ENCODE data around the gene KIAA1210. TPM values are rescaled to one million over a fixed set of nuclear protein-coding genes. Genes with fewer than 3 reads are reported as not detected.

The KIAA1210 gene
- total RNA-seq, 2 donors from 2014 or later = not detected

- no peak for ATAC-seq (ENCODE audit: insufficient number of reproducible peaks, low FRiP score, low read depth)
- H3K27me3 ChIP-seq (replicated peaks; ENCODE audit: insufficient read depth) = no peaks in the 10 kb centered on the region
- no peak overlapping the region for H3K4me3 ChIP-seq
- no peak overlapping the region for H3K27ac ChIP-seq
- no peaks in the 10 kb centered on the region for H3K9me3 ChIP-seq
- TF ChIP-seq, protein P1, sequence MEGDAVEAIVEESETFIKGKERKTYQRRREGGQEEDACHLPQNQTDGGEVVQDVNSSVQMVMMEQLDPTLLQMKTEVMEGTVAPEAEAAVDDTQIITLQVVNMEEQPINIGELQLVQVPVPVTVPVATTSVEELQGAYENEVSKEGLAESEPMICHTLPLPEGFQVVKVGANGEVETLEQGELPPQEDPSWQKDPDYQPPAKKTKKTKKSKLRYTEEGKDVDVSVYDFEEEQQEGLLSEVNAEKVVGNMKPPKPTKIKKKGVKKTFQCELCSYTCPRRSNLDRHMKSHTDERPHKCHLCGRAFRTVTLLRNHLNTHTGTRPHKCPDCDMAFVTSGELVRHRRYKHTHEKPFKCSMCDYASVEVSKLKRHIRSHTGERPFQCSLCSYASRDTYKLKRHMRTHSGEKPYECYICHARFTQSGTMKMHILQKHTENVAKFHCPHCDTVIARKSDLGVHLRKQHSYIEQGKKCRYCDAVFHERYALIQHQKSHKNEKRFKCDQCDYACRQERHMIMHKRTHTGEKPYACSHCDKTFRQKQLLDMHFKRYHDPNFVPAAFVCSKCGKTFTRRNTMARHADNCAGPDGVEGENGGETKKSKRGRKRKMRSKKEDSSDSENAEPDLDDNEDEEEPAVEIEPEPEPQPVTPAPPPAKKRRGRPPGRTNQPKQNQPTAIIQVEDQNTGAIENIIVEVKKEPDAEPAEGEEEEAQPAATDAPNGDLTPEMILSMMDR (IDR thresholded peaks at IDR 0.05) = no peak
- no peaks in the 10 kb centered on the region for H3K36me3 ChIP-seq
- H3K4me1 ChIP-seq (ENCODE audit: control insufficient read depth in 1 of 2, low read depth in 2 of 2) = no peaks in the 10 kb centered on the region
- no peak for DNase-seq (ENCODE audit: low spot score)
These were observed 17.6 kb upstream of the KIAA1210 start for GRCh38 chrX:119145241-119145653.

- H3K4me3 ChIP-seq = no peak overlapping the region
- TF ChIP-seq, protein P1 (IDR thresholded peaks at IDR 0.05) = no peak
- DNase-seq (ENCODE audit: low spot score) (no peak), ATAC-seq (ENCODE audit: insufficient number of reproducible peaks, low FRiP score, low read depth) (no peak)
- H3K36me3 ChIP-seq = no peaks in the 10 kb centered on the region
- H3K27ac ChIP-seq = no peak overlapping the region
- no peaks in the 10 kb centered on the region for H3K9me3 ChIP-seq
- no peaks in the 10 kb centered on the region for H3K4me1 ChIP-seq (ENCODE audit: control insufficient read depth in 1 of 2, low read depth in 2 of 2)
- H3K27me3 ChIP-seq (replicated peaks; ENCODE audit: insufficient read depth) = no peaks in the 10 kb centered on the region
These were observed 6.9 kb upstream of the KIAA1210 start for GRCh38 chrX:119134466-119134865.

GRCh38 chrX:119132961-119133360 lies 5.3 kb upstream of the KIAA1210 start:
- Histone ChIP-seq H3K27ac (no peak overlapping the region), H3K9me3 (no peaks in the 10 kb centered on the region), H3K27me3 (replicated peaks; ENCODE audit: insufficient read depth) (no peaks in the 10 kb centered on the region), H3K4me1 (ENCODE audit: control insufficient read depth in 1 of 2, low read depth in 2 of 2) (no peaks in the 10 kb centered on the region), H3K4me3 (no peak overlapping the region), H3K36me3 (no peaks in the 10 kb centered on the region)
- ATAC-seq (ENCODE audit: insufficient number of reproducible peaks, low FRiP score, low read depth) = no peak
- no peak for DNase-seq (ENCODE audit: low spot score)
- TF ChIP-seq, protein P1 (IDR thresholded peaks at IDR 0.05) = no peak

DNA sequence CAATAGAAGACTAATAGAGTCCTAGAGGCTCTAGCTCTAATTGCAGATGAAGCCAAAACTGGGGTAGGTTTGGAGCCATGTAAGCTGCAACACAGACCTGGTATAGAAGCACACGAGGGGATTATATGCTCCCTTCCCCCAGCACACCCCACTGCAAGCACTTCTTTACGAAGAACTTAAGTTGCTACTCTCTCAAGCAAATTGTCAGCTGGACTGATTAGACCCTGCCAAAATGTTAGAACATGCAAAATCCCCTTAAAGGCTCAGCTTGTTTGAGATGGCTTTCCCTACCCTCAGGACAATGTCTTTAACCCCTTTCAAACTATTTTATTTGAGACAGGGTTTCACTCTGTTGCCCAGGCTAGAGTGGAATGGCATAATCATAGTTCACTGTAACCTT lies 4.7 kb upstream of the KIAA1210 start:
- ATAC-seq (ENCODE audit: insufficient number of reproducible peaks, low FRiP score, low read depth) = no peak
- H3K9me3 ChIP-seq = no peaks in the 10 kb centered on the region
- no peak overlapping the region for H3K27ac ChIP-seq
- DNase-seq (ENCODE audit: low spot score) = no peak
- no peaks in the 10 kb centered on the region for H3K36me3 ChIP-seq
- no peaks in the 10 kb centered on the region for H3K4me1 ChIP-seq (ENCODE audit: control insufficient read depth in 1 of 2, low read depth in 2 of 2)
- no peak overlapping the region for H3K4me3 ChIP-seq
- no peaks in the 10 kb centered on the region for H3K27me3 ChIP-seq (replicated peaks; ENCODE audit: insufficient read depth)
- TF ChIP-seq, protein P1 (IDR thresholded peaks at IDR 0.05) = no peak

DNA sequence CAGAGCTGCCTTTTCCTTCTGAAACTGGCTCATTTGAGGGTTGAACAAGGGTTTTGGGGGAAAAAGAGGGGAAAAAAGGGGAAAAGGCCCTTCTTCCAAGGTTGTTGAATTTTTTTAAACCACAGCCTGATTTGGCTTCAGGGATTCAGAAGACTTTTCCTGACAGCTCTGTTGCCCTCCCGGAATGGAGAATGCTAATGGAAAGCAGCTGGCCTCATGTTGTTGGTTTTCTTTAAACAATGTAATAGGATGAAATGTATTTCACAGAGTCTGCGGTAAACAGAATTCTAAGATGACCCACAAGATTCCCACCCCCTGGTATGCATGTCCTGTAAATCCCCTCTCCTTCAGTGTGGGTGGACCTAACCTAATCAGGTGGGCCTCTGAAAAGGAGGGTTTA lies 3.3 kb upstream of the KIAA1210 start:
- Histone ChIP-seq H3K4me1 (ENCODE audit: control insufficient read depth in 1 of 2, low read depth in 2 of 2) (no peaks in the 10 kb centered on the region), H3K27ac (no peak overlapping the region), H3K27me3 (replicated peaks; ENCODE audit: insufficient read depth) (no peaks in the 10 kb centered on the region), H3K36me3 (no peaks in the 10 kb centered on the region), H3K9me3 (no peaks in the 10 kb centered on the region), H3K4me3 (no peak overlapping the region)
- DNase-seq (ENCODE audit: low spot score) (no peak), ATAC-seq (ENCODE audit: insufficient number of reproducible peaks, low FRiP score, low read depth) (no peak)
- TF ChIP-seq, protein P1 (IDR thresholded peaks at IDR 0.05) = no peak

Data from thoracic aorta (tissue), 2 donors.